OCI-LY1 (cell line): ENCODE data around the gene PEAK1.

Source experiments
- H2AFZ ChIP-seq: fragments of 200-600 bp; sonication (generic), shearing (Covaris generic); 2 replicates; pipeline ENCODE4 v1.6.0; 2014; ENCODE audit warnings: antibody characterized with exemption, mild to moderate bottlenecking, low read length
- H3F3A ChIP-seq: fragments of 200-600 bp; sonication (generic), shearing (Covaris generic); 2 replicates; pipeline ENCODE4 v1.6.0; 2014; ENCODE audit warnings: mild to moderate bottlenecking, antibody characterized with exemption, low read length, moderate library complexity; ENCODE audit not compliant: insufficient read depth
- H3K27ac ChIP-seq: fragments of 200-600 bp; sonication (generic); 2 replicates; pipeline ENCODE4 v1.5.1; 2014; ENCODE audit warnings: low read length, mixed run types, mild to moderate bottlenecking, low read depth; ENCODE audit not compliant: poor library complexity, severe bottlenecking
- H3K27me3 ChIP-seq: fragments of 200-600 bp; sonication (generic); 2 replicates; pipeline ENCODE4 v1.6.0; 2014; ENCODE audit warnings: antibody characterized with exemption, mild to moderate bottlenecking, low read length, moderate library complexity; ENCODE audit not compliant: insufficient read depth
- H3K36me3 ChIP-seq: fragments of 200-600 bp; sonication (generic); 2 replicates; pipeline ENCODE4 v1.6.1; 2014; ENCODE audit warnings: mild to moderate bottlenecking, antibody characterized with exemption, low read length, moderate library complexity, mixed read lengths; ENCODE audit not compliant: insufficient read depth
- H3K4me1 ChIP-seq: fragments of 200-600 bp; sonication (generic); 2 replicates; pipeline ENCODE4 v1.5.1; 2014; ENCODE audit warnings: mild to moderate bottlenecking, low read length, moderate library complexity; ENCODE audit not compliant: insufficient read depth, severe bottlenecking
- H3K4me2 ChIP-seq: fragments of 200-600 bp; sonication (generic), shearing (Covaris generic); 2 replicates; pipeline ENCODE4 v1.6.1; 2014; ENCODE audit warnings: low read length
- H3K4me3 ChIP-seq: fragments of 200-600 bp; sonication (generic); 2 replicates; pipeline ENCODE4 v1.5.1; 2014; ENCODE audit warnings: low read length, low read depth, mild to moderate bottlenecking, mixed read lengths; ENCODE audit not compliant: poor library complexity, severe bottlenecking
- H3K79me2 ChIP-seq: fragments of 200-600 bp; shearing (Covaris generic); 2 replicates; pipeline ENCODE4 v1.6.1; 2016; ENCODE audit warnings: mixed run types, low read length, mixed read lengths; ENCODE audit not compliant: insufficient read depth
- H3K9ac ChIP-seq: fragments of 200-600 bp; sonication (generic), shearing (Covaris generic); 2 replicates; pipeline ENCODE4 v1.6.1; 2014; ENCODE audit warnings: mild to moderate bottlenecking, low read length, mixed read lengths
- H3K9me2 ChIP-seq: fragments of 200-600 bp; sonication (generic), shearing (Covaris generic); 2 replicates; pipeline ENCODE4 v1.6.1; 2014; ENCODE audit warnings: low read depth, mild to moderate bottlenecking, low read length, mixed read lengths
- H3K9me3 ChIP-seq: fragments of 200-600 bp; shearing (Covaris generic); 2 replicates; pipeline ENCODE4 v1.6.1; 2014; ENCODE audit warnings: low read length, mixed read lengths
- H4K20me1 ChIP-seq: fragments of 200-600 bp; sonication (generic), shearing (Covaris generic); 2 replicates; pipeline ENCODE4 v1.6.0; 2016; ENCODE audit warnings: mild to moderate bottlenecking, low read length; ENCODE audit not compliant: insufficient read depth
- CTCF ChIP-seq: fragments of 200-600 bp; sonication (generic), shearing (Covaris generic); IDR thresholded peaks from 2 replicates; pipeline ENCODE4 v1.5.1; 2017; ENCODE audit warnings: mild to moderate bottlenecking, antibody characterized with exemption, low read length, moderate library complexity, mixed read lengths
- EZH2 ChIP-seq: fragments of 200-600 bp; sonication (generic), shearing (Covaris generic); IDR thresholded peaks from 2 replicates; pipeline ENCODE4 v1.8.0; 2017; ENCODE audit warnings: borderline replicate concordance, mixed run types, mild to moderate bottlenecking, antibody characterized with exemption, low read length, moderate library complexity, mixed read lengths

The PEAK1 gene

GRCh38 chr15:77053709-77054108 lies 366.2 kb downstream of the PEAK1 start:
- Histone ChIP-seq H3K4me3 (no peak overlapping the region), H3K4me1 (no peaks in the 10 kb centered on the region), H3K9me3 (no peaks in the 10 kb centered on the region), H2AFZ (no peak overlapping the region), H4K20me1 (no peaks in the 10 kb centered on the region), H3F3A (no peaks in the 10 kb centered on the region), H3K36me3 (peaks cover 54% of the 10 kb centered on the region), H3K27me3 (no peaks in the 10 kb centered on the region), H3K9ac (no peak overlapping the region), H3K27ac (no peak overlapping the region), H3K79me2 (no peaks in the 10 kb centered on the region), H3K4me2 (no peak overlapping the region), H3K9me2 (no peaks in the 10 kb centered on the region)
- TF ChIP-seq EZH2 (no peak), CTCF (no peak)

- H3K27ac ChIP-seq: no peak overlapping the region
- H3K9me3 ChIP-seq: no peaks in the 10 kb centered on the region
- no peaks in the 10 kb centered on the region for H3K79me2 ChIP-seq
- no peaks in the 10 kb centered on the region for H3K4me1 ChIP-seq
- H2AFZ ChIP-seq: no peak overlapping the region
- TF ChIP-seq EZH2 (no peak), CTCF (no peak)
- H3F3A ChIP-seq: no peaks in the 10 kb centered on the region
- no peaks in the 10 kb centered on the region for H3K9me2 ChIP-seq
- no peaks in the 10 kb centered on the region for H4K20me1 ChIP-seq
- H3K27me3 ChIP-seq: no peaks in the 10 kb centered on the region
- H3K4me2 ChIP-seq: no peak overlapping the region
- peaks cover 62% of the 10 kb centered on the region for H3K36me3 ChIP-seq
- no peak overlapping the region for H3K9ac ChIP-seq
- H3K4me3 ChIP-seq: no peak overlapping the region
Measured at GRCh38 chr15:77052556-77052955, 367.3 kb downstream of the PEAK1 start.
